ENCODE measurements around the gene PSTPIP1. TPM values are rescaled to one million over a fixed set of nuclear protein-coding genes. Genes with fewer than 3 reads are reported as not detected.

The PSTPIP1 gene
- total RNA-seq, 3 donors from 2014 or later (not counting 1 experiment from before 2014, with no cell fraction given): 218 to 316 (median 228) TPM

GRCh38 chr15:77071305-77072223, 76.6 kb downstream of the PSTPIP1 start:
- Histone ChIP-seq H3K27ac (ENCODE audit: low read length) (peak overlapping the region; percentile 56), H3K27me3 (ENCODE audit: control insufficient read depth, insufficient read depth, low read length) (no peaks in the 10 kb centered on the region), H3K4me1 (ENCODE audit: control insufficient read depth, insufficient read depth, low read length) (peaks cover 16% of the 10 kb centered on the region), H3K36me3 (ENCODE audit: control insufficient read depth, insufficient read depth, low read length) (no peaks in the 10 kb centered on the region), H3K4me3 (ENCODE audit: low read length) (no peak overlapping the region), H3K9me3 (ENCODE audit: control insufficient read depth, insufficient read depth, low read length) (no peaks in the 10 kb centered on the region)
- H3K27ac Mint-ChIP-seq: peak overlapping the region; percentile 65 to 90
- 93% methylated on average over 15 of the region's 15 CpGs for WGBS (ENCODE audit: insufficient coverage)
- intact Hi-C loops (cut with micrococcal nuclease): loop anchor here (2.0 to 5.0 kb wide), 3 partner anchors 31 to 141 kb away; partner anchors contain the start of gene RCN2
- TF ChIP-seq CTCF (IDR thresholded peaks at IDR 0.05): no peak
- H3K27me3 Mint-ChIP-seq (ENCODE audit: low read depth in 2 of 2): no peaks in the 10 kb centered on the region
- peak overlapping the region; percentile 82 for H3K4me3 Mint-ChIP-seq
- no peak for DNase-seq
- ATAC-seq: no peak
- H3K4me1 Mint-ChIP-seq: peaks cover 37% of the 10 kb centered on the region in 2 donors
- no peaks in the 10 kb centered on the region for H3K9me3 Mint-ChIP-seq
- H3K36me3 Mint-ChIP-seq: no peaks in the 10 kb centered on the region

- no peak for ATAC-seq
- H3K4me3 ChIP-seq (ENCODE audit: low read length): no peak overlapping the region
- peaks cover 15% of the 10 kb centered on the region for H3K4me1 ChIP-seq (ENCODE audit: control insufficient read depth, insufficient read depth, low read length)
- no peak overlapping the region for H3K27ac Mint-ChIP-seq
- no peaks in the 10 kb centered on the region for H3K27me3 ChIP-seq (ENCODE audit: control insufficient read depth, insufficient read depth, low read length)
- H3K36me3 ChIP-seq (ENCODE audit: control insufficient read depth, insufficient read depth, low read length): no peaks in the 10 kb centered on the region
- TF ChIP-seq CTCF (IDR thresholded peaks at IDR 0.05): no peak
- DNase-seq: no peak
- H3K4me3 Mint-ChIP-seq: no peak overlapping the region
- intact Hi-C loops (cut with micrococcal nuclease): loop anchor here (5.0 kb wide), 1 partner anchor 102 kb away; no protein-coding TSS in a partner anchor
- no peak overlapping the region for H3K27ac ChIP-seq (ENCODE audit: low read length)
- WGBS (ENCODE audit: insufficient coverage): 91% methylated on average over 2 of the region's 2 CpGs
- H3K9me3 ChIP-seq (ENCODE audit: control insufficient read depth, insufficient read depth, low read length): no peaks in the 10 kb centered on the region
- no peaks in the 10 kb centered on the region for H3K27me3 Mint-ChIP-seq (ENCODE audit: low read depth in 2 of 2)
- no peaks in the 10 kb centered on the region for H3K9me3 Mint-ChIP-seq
- H3K36me3 Mint-ChIP-seq: no peaks in the 10 kb centered on the region
- peaks cover 14 to 18% of the 10 kb centered on the region in 2 donors for H3K4me1 Mint-ChIP-seq
Measured at GRCh38 chr15:77074350-77074749, 79.4 kb downstream of the PSTPIP1 start.

- Histone ChIP-seq H3K4me3 (ENCODE audit: low read length) (no peak overlapping the region), H3K27ac (ENCODE audit: low read length) (no peak overlapping the region), H3K27me3 (ENCODE audit: control insufficient read depth, insufficient read depth, low read length) (no peaks in the 10 kb centered on the region), H3K9me3 (ENCODE audit: control insufficient read depth, insufficient read depth, low read length) (no peaks in the 10 kb centered on the region), H3K4me1 (ENCODE audit: control insufficient read depth, insufficient read depth, low read length) (peaks cover 5% of the 10 kb centered on the region), H3K36me3 (ENCODE audit: control insufficient read depth, insufficient read depth, low read length) (no peaks in the 10 kb centered on the region)
- Mint-ChIP-seq H3K27ac (no peak overlapping the region), H3K9me3 (no peaks in the 10 kb centered on the region), H3K36me3 (no peaks in the 10 kb centered on the region), H3K4me1 (peaks cover 4 to 8% of the 10 kb centered on the region in 2 donors), H3K4me3 (no peak overlapping the region), H3K27me3 (ENCODE audit: low read depth in 2 of 2) (no peaks in the 10 kb centered on the region)
- 89% methylated on average over 8 of the region's 9 CpGs for WGBS (ENCODE audit: insufficient coverage)
- no peak for TF ChIP-seq CTCF (IDR thresholded peaks at IDR 0.05)
- no peak for ATAC-seq
- no peak for DNase-seq
- intact Hi-C loops (cut with micrococcal nuclease): no loop called here
Measured at GRCh38 chr15:77075528-77075927, 80.6 kb downstream of the PSTPIP1 start.
